Smooth muscle cell (in vitro differentiated cells): ENCODE results near the gene RANBP2. TPM values are rescaled to one million over a fixed set of nuclear protein-coding genes. Genes with fewer than 3 reads are reported as not detected.

ENCODE experiments used
- DNase-seq: peaks from one replicate; lab custom pipeline; 2025; ENCODE audit not compliant: unreplicated experiment; lab: John Stamatoyannopoulos, UW
- H2AFZ ChIP-seq: fragments of 200-600 bp; sonication (generic); 2 replicates; pipeline ENCODE4 v1.6.0; 2016; ENCODE audit warnings: antibody characterized with exemption, low read depth, mild to moderate bottlenecking
- H3F3A ChIP-seq: fragments of 200-600 bp; sonication (generic); 2 replicates; pipeline ENCODE4 v1.6.0; 2017; ENCODE audit warnings: antibody characterized with exemption, low read depth
- H3K27ac ChIP-seq: fragments of 200-600 bp; sonication (generic); 2 replicates; pipeline ENCODE4 v1.5.1; 2016; ENCODE audit warnings: low read depth, mild to moderate bottlenecking
- H3K27me3 ChIP-seq: fragments of 200-600 bp; sonication (generic); 2 replicates; pipeline ENCODE4 v1.6.1; 2016; ENCODE audit warnings: low read depth, mild to moderate bottlenecking
- H3K36me3 ChIP-seq: fragments of 200-600 bp; sonication (generic); 2 replicates; pipeline ENCODE4 v1.5.1; 2016; ENCODE audit warnings: low read depth
- H3K4me1 ChIP-seq: fragments of 200-600 bp; sonication (generic); 2 replicates; pipeline ENCODE4 v1.5.1; 2016; ENCODE audit warnings: low read depth
- H3K4me2 ChIP-seq: fragments of 200-600 bp; sonication (generic); 2 replicates; pipeline ENCODE4 v1.6.0; 2016; ENCODE audit warnings: mild to moderate bottlenecking
- H3K4me3 ChIP-seq: fragments of 200-600 bp; sonication (generic); 2 replicates; pipeline ENCODE4 v1.5.1; 2016; ENCODE audit warnings: mild to moderate bottlenecking
- H3K79me2 ChIP-seq: fragments of 200-600 bp; sonication (generic); 2 replicates; pipeline ENCODE4 v1.6.0; 2016; ENCODE audit warnings: low read depth, mild to moderate bottlenecking
- H3K9ac ChIP-seq: fragments of 200-600 bp; sonication (generic); 2 replicates; pipeline ENCODE4 v1.6.0; 2016; ENCODE audit warnings: low read depth
- H3K9me3 ChIP-seq: fragments of 200-600 bp; sonication (generic); replicated peaks from 2 replicates; pipeline ENCODE4 v1.5.1; 2016; ENCODE audit warnings: low read depth
- H4K20me1 ChIP-seq: fragments of 200-600 bp; sonication (generic); 2 replicates; pipeline ENCODE4 v1.6.0; 2016; ENCODE audit warnings: low read depth
- WGBS: methylation state at CpG from one replicate; pipeline ENCODE4 v1.1.7; 2016; ENCODE audit warnings: low lambda C conversion rate; 5-methylcytosine and 5-hydroxymethylcytosine counted together
- polyA plus RNA-seq: library from polyadenylated mRNA; unstranded; fragments of >200 nt; fragmentation: Nextera tagmentation; extraction: Ambion mirVana; gene quantifications from 2 replicates; pipeline ENCODE4 v1.2.1, GENCODE V29; 2016
- total RNA-seq: library from RNA; depleted of rRNA; stranded (reverse); fragments of >200 nt; gene quantifications from 2 replicates; pipeline ENCODE4 v1.2.3, GENCODE V29; 2014
- TF ChIP-seq, protein P1 (sequence below): fragments of 200-600 bp; sonication (generic); IDR thresholded peaks from 2 replicates; pipeline ENCODE4 v1.5.1; 2017; ENCODE audit warnings: borderline replicate concordance, mild to moderate bottlenecking, antibody characterized with exemption; ENCODE audit not compliant: insufficient read depth, poor library complexity, severe bottlenecking

The RANBP2 gene
- total and polyA plus RNA-seq, 2 experiments from 2014 or later, result 7.8 to 56.9 TPM

DNA sequence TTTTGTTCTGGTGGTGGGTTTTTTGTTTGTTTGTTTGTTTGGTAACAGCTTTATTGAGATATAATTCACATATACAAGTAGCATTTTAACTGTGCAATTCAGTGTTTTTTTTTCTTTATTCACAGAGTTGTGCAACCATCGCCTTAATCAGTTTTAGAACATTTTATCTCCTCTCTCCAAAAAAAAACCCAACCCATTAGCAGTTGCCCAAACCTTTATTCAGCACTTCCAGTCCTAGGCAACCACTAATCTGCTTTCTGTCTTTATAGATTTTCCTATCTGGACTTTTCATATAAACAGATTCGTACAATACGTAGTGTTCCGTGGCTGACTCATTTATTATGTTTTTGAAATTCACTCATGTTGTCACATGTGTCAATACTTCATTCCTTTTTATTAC lies 106.0 kb downstream of the RANBP2 start:
- Histone ChIP-seq H3K4me3 (no peak overlapping the region), H3K27ac (no peak overlapping the region), H3F3A (no peaks in the 10 kb centered on the region), H3K79me2 (no peaks in the 10 kb centered on the region), H3K9me3 (peaks cover 3% of the 10 kb centered on the region), H3K27me3 (no peaks in the 10 kb centered on the region), H4K20me1 (no peaks in the 10 kb centered on the region), H3K36me3 (peaks cover 5% of the 10 kb centered on the region), H3K4me1 (no peaks in the 10 kb centered on the region), H3K4me2 (no peak overlapping the region), H2AFZ (no peak overlapping the region), H3K9ac (no peak overlapping the region)
- WGBS, result 73% methylated on average over 4 of the region's 4 CpGs
- TF ChIP-seq, protein P1, sequence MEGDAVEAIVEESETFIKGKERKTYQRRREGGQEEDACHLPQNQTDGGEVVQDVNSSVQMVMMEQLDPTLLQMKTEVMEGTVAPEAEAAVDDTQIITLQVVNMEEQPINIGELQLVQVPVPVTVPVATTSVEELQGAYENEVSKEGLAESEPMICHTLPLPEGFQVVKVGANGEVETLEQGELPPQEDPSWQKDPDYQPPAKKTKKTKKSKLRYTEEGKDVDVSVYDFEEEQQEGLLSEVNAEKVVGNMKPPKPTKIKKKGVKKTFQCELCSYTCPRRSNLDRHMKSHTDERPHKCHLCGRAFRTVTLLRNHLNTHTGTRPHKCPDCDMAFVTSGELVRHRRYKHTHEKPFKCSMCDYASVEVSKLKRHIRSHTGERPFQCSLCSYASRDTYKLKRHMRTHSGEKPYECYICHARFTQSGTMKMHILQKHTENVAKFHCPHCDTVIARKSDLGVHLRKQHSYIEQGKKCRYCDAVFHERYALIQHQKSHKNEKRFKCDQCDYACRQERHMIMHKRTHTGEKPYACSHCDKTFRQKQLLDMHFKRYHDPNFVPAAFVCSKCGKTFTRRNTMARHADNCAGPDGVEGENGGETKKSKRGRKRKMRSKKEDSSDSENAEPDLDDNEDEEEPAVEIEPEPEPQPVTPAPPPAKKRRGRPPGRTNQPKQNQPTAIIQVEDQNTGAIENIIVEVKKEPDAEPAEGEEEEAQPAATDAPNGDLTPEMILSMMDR, result no peak
- DNase-seq, result no peak

DNA sequence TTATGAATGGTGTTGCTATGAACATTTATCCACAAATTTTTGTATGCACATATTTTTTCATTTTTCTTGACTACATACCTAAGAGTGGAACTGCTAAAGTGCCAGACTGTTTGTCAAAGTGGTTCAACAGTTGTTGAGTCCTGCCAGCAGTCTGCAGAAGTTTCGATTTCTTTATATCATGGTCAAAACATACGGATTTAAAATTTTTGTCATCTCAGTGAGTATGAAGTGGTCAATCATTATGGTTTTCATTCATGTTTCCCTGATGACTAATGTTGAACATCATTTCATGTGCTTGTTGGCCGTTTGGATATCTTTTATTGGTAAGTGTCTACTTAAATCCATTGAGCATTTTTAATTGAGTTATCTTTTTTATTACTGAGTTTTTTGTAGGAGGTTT lies 106.5 kb downstream of the RANBP2 start:
- no peaks in the 10 kb centered on the region for H3K79me2 ChIP-seq
- H3K9ac ChIP-seq, result no peak overlapping the region
- 89% methylated on average over 3 of the region's 3 CpGs for WGBS
- H3K27me3 ChIP-seq, result no peaks in the 10 kb centered on the region
- no peak overlapping the region for H3K4me2 ChIP-seq
- H3K27ac ChIP-seq, result no peak overlapping the region
- no peak for DNase-seq
- no peaks in the 10 kb centered on the region for H4K20me1 ChIP-seq
- no peaks in the 10 kb centered on the region for H3K9me3 ChIP-seq
- no peaks in the 10 kb centered on the region for H3F3A ChIP-seq
- H3K4me1 ChIP-seq, result no peaks in the 10 kb centered on the region
- no peak overlapping the region for H3K4me3 ChIP-seq
- TF ChIP-seq, protein P1, result no peak
- no peak overlapping the region for H2AFZ ChIP-seq
- H3K36me3 ChIP-seq, result peaks cover 4% of the 10 kb centered on the region

DNA sequence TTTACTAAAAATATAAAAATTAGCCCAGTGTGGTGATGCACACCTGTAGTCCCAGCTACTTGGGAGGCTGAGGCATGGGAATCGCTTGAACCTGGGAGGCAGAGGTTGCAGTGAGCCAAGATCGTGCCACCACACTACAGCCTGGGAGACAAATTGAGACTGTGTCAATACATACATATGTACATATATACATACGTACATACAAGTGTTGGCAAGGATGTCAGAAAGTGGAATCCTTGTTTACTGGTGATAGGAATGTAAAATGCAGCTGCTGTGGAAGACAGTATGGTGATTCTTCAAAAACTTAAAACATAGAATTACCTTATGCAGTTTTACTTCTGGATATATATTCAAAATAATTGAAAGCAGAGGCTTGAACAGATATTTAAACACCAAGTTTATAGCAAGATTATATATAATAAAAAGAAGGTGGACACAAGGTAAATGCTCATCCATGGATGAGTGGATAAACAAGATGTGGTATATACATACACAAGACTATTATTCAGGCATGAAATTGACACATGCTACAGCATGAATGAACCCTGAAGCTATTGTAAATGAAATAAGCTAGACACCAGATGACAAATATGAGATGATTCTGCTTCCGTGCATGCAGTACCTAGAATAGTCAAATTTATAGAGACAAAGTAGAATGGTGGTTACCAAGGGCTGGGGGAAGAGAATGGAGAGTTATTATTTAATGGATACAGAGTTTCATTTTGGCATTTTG lies 110.5 kb downstream of the RANBP2 start:
- no peak overlapping the region for H3K4me2 ChIP-seq
- H3K9me3 ChIP-seq, result no peaks in the 10 kb centered on the region
- no peak overlapping the region for H2AFZ ChIP-seq
- no peaks in the 10 kb centered on the region for H3K27me3 ChIP-seq
- H4K20me1 ChIP-seq, result no peaks in the 10 kb centered on the region
- TF ChIP-seq, protein P1, result no peak
- 93% methylated on average over 4 of the region's 4 CpGs for WGBS
- H3K27ac ChIP-seq, result no peak overlapping the region
- H3K36me3 ChIP-seq, result peaks cover 4% of the 10 kb centered on the region
- no peak for DNase-seq
- no peaks in the 10 kb centered on the region for H3K79me2 ChIP-seq
- H3K9ac ChIP-seq, result no peak overlapping the region
- H3F3A ChIP-seq, result no peaks in the 10 kb centered on the region
- H3K4me3 ChIP-seq, result no peak overlapping the region
- H3K4me1 ChIP-seq, result no peaks in the 10 kb centered on the region

DNA sequence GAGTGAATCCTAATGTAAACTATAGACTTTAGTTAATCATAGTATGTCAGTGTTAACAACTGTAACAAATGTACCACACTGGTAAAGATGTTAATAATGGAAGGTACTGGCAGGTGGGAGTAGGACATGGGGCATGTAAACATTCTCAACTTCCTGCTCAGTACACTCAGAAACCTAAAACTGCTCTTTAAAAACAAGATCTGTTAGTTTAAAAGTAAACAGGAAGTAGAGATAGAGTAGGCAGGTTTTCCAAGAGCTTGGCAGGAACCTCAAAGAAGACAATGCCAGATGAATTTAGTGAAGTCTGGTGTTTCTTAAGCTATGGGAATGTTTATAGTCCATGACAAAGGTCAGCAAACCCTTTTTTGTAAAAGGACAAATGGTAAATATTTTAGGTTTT lies 113.9 kb downstream of the RANBP2 start:
- Histone ChIP-seq H3K9ac (no peak overlapping the region), H3K27me3 (no peaks in the 10 kb centered on the region), H3K4me3 (no peak overlapping the region), H3K4me2 (no peak overlapping the region), H3K4me1 (no peaks in the 10 kb centered on the region), H3K9me3 (peaks cover 14% of the 10 kb centered on the region), H3F3A (no peaks in the 10 kb centered on the region), H3K36me3 (peaks cover 9% of the 10 kb centered on the region), H2AFZ (no peak overlapping the region), H3K79me2 (no peaks in the 10 kb centered on the region), H3K27ac (no peak overlapping the region), H4K20me1 (no peaks in the 10 kb centered on the region)
- DNase-seq, result no peak
- TF ChIP-seq, protein P1, result no peak
